Fibroblast of the conjunctiva (primary cell): ENCODE data around the gene GVQW3.

Source experiments
- DNase-seq: peaks from one replicate; pipeline ENCODE4 v3.0.0-alpha.2; 2010; ENCODE audit warnings: low read depth

The GVQW3 gene

DNA sequence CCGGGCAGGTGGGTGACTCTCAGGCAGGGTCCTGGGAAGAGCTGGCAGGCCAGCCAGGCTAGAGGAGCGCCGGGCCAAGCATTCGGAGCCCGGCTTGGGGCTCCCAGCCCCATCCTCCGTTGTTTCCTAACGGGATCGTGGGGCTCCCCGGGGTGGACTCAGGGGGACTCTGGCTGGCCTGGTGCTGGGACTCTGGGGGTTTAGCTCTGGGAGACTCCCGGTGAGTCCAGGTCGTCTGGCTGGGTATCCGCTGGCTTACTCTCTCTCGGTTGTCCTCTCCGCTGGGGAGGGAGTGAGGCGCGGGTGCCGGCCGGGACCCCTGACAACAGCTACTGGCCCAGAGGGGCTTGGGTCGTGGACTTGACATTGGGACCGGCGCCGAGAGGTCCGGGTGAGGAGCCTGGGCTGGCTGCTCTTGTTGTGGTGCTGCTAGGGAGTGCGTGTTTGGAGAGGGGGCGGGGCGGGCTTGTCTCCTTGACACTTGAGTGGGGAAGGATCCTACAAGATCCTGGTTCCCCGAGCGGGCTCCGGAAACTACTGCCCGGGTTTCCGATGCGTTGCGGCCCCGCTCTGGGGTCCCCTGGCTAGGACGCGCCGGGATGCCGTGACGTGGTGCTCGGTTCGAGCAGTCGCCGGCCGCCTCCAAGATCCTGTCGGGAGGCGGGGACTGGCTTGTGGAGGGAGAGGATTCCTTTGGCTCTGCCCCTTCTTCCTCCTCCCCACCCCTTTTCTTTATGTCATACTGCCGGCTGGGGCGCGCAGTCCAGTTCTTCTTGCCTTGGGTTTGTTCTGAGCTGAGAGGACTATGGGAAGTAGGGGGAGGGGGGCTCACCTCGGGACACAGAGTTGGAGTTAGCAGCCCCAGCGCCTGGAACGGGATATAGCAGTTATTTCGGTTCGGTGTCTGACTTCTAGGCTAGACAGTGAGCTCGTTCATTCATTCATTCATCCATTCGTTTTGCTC is 64.3 kb downstream of the GVQW3 start:
- peak; percentile 76 for DNase-seq

- no peak for DNase-seq
Measured at GRCh38 chr11:76448506-76448905, 67.4 kb downstream of the GVQW3 start.

DNA sequence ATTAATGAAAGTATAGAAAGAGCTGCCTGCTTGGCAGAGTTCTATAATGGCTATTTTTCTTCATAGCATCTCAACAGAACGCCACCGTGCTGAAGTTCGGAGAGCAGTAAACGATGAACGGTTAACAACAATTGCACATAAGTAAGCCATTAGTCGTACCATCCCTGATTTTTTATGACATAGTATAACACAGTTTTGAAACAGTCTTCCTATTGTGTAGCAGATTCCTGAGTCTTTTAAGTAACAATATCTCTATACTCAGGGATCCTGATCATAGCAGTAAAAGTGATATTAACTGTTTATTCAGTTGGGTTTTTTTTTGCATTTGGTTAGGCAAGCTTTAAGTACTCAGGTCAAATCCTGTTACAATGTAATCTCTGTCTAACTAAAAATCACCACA is 72.1 kb downstream of the GVQW3 start:
- DNase-seq, result no peak

- no peak for DNase-seq
Measured at GRCh38 chr11:76455331-76455730, 74.2 kb downstream of the GVQW3 start.

DNA sequence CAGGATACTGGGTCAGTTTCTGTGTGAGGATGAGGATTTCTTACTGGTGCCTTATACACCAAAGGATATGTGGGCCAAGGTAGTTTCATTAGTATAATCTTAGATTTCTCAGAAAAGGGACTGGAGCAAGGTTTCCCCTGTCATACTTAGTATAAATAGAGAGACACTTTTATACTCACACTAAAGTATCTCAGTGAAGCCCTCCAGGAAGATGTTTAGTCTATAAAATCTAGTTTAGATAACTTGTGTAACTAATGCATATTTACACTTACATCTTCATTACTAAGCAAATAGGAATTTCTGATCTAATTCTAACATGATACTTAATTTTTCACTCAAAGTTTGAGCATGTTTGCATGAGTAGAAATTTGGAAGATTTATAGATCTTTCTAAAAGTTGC is 74.8 kb downstream of the GVQW3 start:
- no peak for DNase-seq

GRCh38 chr11:76456571-76456970 is 75.4 kb downstream of the GVQW3 start:
- no peak for DNase-seq
